ENCODE data around the gene PATJ.

The PATJ gene

DNA sequence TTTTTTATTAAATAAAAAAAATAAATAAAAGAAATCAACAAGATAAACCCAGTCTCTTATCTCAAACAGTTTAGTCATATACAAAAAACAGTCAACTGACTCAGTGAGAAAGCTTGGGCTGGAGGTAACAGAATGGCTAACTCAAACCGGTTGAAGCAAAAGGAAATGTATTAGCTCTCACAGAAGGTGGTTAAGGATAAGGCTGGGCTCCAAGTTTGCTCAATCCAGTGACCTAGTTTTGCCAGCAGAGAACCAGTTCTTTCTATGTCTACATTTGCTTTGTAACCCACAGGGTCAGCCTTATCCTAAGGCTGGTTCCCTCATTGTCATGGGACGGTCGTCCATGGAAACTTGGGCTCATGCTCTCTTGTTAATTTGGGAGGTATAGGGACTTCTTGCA, 307.9 kb downstream of the PATJ start:
- DNase-seq: no peak
- Histone ChIP-seq H3K9me3 (ENCODE audit: insufficient read depth, low read length, severe bottlenecking) (no peaks in the 10 kb centered on the region), H3K4me1 (ENCODE audit: insufficient read depth, low read length) (no peaks in the 10 kb centered on the region), H2AFZ (ENCODE audit: low read depth, low read length) (no peak overlapping the region), H3K4me2 (ENCODE audit: insufficient read depth, low read length) (no peak overlapping the region), H3K9ac (ENCODE audit: low read depth, low read length) (no peak overlapping the region), H4K20me1 (ENCODE audit: insufficient read depth, low read length) (no peaks in the 10 kb centered on the region), H3K27ac (ENCODE audit: low read length) (no peak overlapping the region), H3K27me3 (ENCODE audit: insufficient read depth, low read length, poor library complexity) (no peaks in the 10 kb centered on the region), H3K36me3 (ENCODE audit: insufficient read depth, low read length) (no peaks in the 10 kb centered on the region), H3K4me3 (ENCODE audit: low read depth in 1 of 2, low read length in 2 of 2) (no peak overlapping the region), H3K79me2 (ENCODE audit: insufficient read depth, low read length) (no peaks in the 10 kb centered on the region)
- TF ChIP-seq EZH2 (IDR thresholded peaks at IDR 0.05; ENCODE audit: borderline replicate concordance, low read depth, low read length, severe bottlenecking): no peak
- TF ChIP-seq, protein P1, sequence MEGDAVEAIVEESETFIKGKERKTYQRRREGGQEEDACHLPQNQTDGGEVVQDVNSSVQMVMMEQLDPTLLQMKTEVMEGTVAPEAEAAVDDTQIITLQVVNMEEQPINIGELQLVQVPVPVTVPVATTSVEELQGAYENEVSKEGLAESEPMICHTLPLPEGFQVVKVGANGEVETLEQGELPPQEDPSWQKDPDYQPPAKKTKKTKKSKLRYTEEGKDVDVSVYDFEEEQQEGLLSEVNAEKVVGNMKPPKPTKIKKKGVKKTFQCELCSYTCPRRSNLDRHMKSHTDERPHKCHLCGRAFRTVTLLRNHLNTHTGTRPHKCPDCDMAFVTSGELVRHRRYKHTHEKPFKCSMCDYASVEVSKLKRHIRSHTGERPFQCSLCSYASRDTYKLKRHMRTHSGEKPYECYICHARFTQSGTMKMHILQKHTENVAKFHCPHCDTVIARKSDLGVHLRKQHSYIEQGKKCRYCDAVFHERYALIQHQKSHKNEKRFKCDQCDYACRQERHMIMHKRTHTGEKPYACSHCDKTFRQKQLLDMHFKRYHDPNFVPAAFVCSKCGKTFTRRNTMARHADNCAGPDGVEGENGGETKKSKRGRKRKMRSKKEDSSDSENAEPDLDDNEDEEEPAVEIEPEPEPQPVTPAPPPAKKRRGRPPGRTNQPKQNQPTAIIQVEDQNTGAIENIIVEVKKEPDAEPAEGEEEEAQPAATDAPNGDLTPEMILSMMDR (IDR thresholded peaks at IDR 0.05; ENCODE audit: borderline replicate concordance, extremely low read depth, low read length, poor library complexity, severe bottlenecking): no peak
- ATAC-seq (ENCODE audit: insufficient read depth, low read depth): no peak

DNA sequence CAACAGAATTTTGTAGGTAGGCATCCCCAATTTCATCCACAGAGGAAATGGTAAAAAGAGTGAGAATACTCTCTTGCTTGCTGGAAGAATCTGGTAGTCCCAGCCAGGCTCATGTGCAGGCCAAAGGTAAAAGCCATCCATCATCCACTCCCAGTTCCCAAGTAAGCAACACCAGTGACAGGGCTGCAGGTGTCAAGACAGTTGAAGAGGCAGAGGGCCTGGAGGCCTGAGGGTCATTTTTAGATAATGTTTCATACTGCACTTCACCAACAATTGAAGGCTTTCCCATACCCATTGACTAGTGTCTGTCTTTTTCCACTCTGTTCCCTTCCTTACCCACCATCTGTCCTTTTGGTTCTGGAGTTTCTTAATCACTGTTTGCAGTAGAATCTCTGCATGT, 310.7 kb downstream of the PATJ start:
- Histone ChIP-seq H3K27me3 (ENCODE audit: insufficient read depth, low read length, poor library complexity) (no peaks in the 10 kb centered on the region), H3K27ac (ENCODE audit: low read length) (no peak overlapping the region), H4K20me1 (ENCODE audit: insufficient read depth, low read length) (no peaks in the 10 kb centered on the region), H2AFZ (ENCODE audit: low read depth, low read length) (no peak overlapping the region), H3K9me3 (ENCODE audit: insufficient read depth, low read length, severe bottlenecking) (no peaks in the 10 kb centered on the region), H3K4me2 (ENCODE audit: insufficient read depth, low read length) (no peak overlapping the region), H3K79me2 (ENCODE audit: insufficient read depth, low read length) (no peaks in the 10 kb centered on the region), H3K36me3 (ENCODE audit: insufficient read depth, low read length) (no peaks in the 10 kb centered on the region), H3K4me3 (ENCODE audit: low read depth in 1 of 2, low read length in 2 of 2) (no peak overlapping the region), H3K4me1 (ENCODE audit: insufficient read depth, low read length) (no peaks in the 10 kb centered on the region), H3K9ac (ENCODE audit: low read depth, low read length) (no peak overlapping the region)
- no peak for TF ChIP-seq EZH2 (IDR thresholded peaks at IDR 0.05; ENCODE audit: borderline replicate concordance, low read depth, low read length, severe bottlenecking)
- TF ChIP-seq, protein P1 (IDR thresholded peaks at IDR 0.05; ENCODE audit: borderline replicate concordance, extremely low read depth, low read length, poor library complexity, severe bottlenecking): no peak
- no peak for ATAC-seq (ENCODE audit: insufficient read depth, low read depth)
- no peak for DNase-seq

DNA sequence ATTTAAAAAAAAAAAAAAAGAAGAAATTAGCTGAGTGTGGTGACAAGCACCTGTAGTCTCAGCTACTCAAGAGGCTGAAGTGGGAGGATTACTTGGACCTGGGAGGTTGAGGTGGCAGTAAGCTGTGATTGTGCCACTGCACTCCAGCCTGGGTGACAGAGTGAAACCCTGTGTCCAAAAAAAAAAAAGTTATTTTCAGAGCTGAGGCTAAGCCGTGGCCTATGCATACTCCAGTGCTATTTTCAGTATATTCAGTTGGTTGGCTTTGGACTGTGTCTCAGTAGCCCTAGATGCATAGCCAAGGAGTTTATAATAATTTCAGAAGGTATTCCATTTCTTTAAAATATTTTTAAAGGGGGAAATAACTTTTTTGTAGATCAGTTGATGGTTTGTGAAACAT, 311.9 kb downstream of the PATJ start:
- TF ChIP-seq, protein P1 (IDR thresholded peaks at IDR 0.05; ENCODE audit: borderline replicate concordance, extremely low read depth, low read length, poor library complexity, severe bottlenecking): no peak
- no peak for TF ChIP-seq EZH2 (IDR thresholded peaks at IDR 0.05; ENCODE audit: borderline replicate concordance, low read depth, low read length, severe bottlenecking)
- no peaks in the 10 kb centered on the region for H3K9me3 ChIP-seq (ENCODE audit: insufficient read depth, low read length, severe bottlenecking)
- H2AFZ ChIP-seq (ENCODE audit: low read depth, low read length): no peak overlapping the region
- no peaks in the 10 kb centered on the region for H3K79me2 ChIP-seq (ENCODE audit: insufficient read depth, low read length)
- H3K27ac ChIP-seq (ENCODE audit: low read length): no peak overlapping the region
- DNase-seq (no peak), ATAC-seq (ENCODE audit: insufficient read depth, low read depth) (no peak)
- no peak overlapping the region for H3K9ac ChIP-seq (ENCODE audit: low read depth, low read length)
- no peaks in the 10 kb centered on the region for H4K20me1 ChIP-seq (ENCODE audit: insufficient read depth, low read length)
- H3K4me2 ChIP-seq (ENCODE audit: insufficient read depth, low read length): no peak overlapping the region
- no peaks in the 10 kb centered on the region for H3K36me3 ChIP-seq (ENCODE audit: insufficient read depth, low read length)
- H3K4me3 ChIP-seq (ENCODE audit: low read depth in 1 of 2, low read length in 2 of 2): no peak overlapping the region
- H3K4me1 ChIP-seq (ENCODE audit: insufficient read depth, low read length): no peaks in the 10 kb centered on the region
- no peaks in the 10 kb centered on the region for H3K27me3 ChIP-seq (ENCODE audit: insufficient read depth, low read length, poor library complexity)

DNA sequence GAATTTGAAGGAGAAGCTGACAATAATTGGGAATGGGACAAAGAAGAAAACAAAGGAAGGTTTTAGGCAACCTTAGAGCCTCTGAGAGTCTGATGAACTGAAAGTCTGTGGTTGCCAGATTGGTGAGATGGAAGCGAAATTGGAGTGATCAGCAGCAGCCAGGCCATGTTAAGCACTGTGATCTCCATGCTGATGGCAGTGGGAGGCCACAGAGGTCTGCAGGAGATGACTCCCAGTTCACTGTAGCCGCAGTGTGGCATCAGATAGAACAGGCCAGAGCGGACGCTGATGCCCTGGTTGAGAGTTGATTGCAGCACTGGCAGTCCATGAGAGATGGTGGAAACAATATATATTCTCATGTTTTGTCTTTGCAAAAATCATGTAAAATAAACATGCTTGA, 314.9 kb downstream of the PATJ start:
- Histone ChIP-seq H4K20me1 (ENCODE audit: insufficient read depth, low read length) (no peaks in the 10 kb centered on the region), H3K27me3 (ENCODE audit: insufficient read depth, low read length, poor library complexity) (no peaks in the 10 kb centered on the region), H3K79me2 (ENCODE audit: insufficient read depth, low read length) (no peaks in the 10 kb centered on the region), H3K4me2 (ENCODE audit: insufficient read depth, low read length) (no peak overlapping the region), H3K9ac (ENCODE audit: low read depth, low read length) (no peak overlapping the region), H3K27ac (ENCODE audit: low read length) (no peak overlapping the region), H3K36me3 (ENCODE audit: insufficient read depth, low read length) (no peaks in the 10 kb centered on the region), H2AFZ (ENCODE audit: low read depth, low read length) (no peak overlapping the region), H3K4me3 (ENCODE audit: low read depth in 1 of 2, low read length in 2 of 2) (no peak overlapping the region), H3K4me1 (ENCODE audit: insufficient read depth, low read length) (no peaks in the 10 kb centered on the region), H3K9me3 (ENCODE audit: insufficient read depth, low read length, severe bottlenecking) (no peaks in the 10 kb centered on the region)
- TF ChIP-seq, protein P1 (IDR thresholded peaks at IDR 0.05; ENCODE audit: borderline replicate concordance, extremely low read depth, low read length, poor library complexity, severe bottlenecking): no peak
- TF ChIP-seq EZH2 (IDR thresholded peaks at IDR 0.05; ENCODE audit: borderline replicate concordance, low read depth, low read length, severe bottlenecking): no peak
- DNase-seq (no peak), ATAC-seq (ENCODE audit: insufficient read depth, low read depth) (no peak)

Measured in DND-41 (cell line).